Measurements from ENCODE around the gene CAMTA1. TPM values are rescaled to one million over a fixed set of nuclear protein-coding genes. Genes with fewer than 3 reads are reported as not detected.

The CAMTA1 gene
- total and polyA plus RNA-seq, 9 of the 15 experiments (the other 6 are each of a cell fraction or from before 2014, with no cell fraction given) = 43.9 to 161 (median 65.9) TPM

DNA sequence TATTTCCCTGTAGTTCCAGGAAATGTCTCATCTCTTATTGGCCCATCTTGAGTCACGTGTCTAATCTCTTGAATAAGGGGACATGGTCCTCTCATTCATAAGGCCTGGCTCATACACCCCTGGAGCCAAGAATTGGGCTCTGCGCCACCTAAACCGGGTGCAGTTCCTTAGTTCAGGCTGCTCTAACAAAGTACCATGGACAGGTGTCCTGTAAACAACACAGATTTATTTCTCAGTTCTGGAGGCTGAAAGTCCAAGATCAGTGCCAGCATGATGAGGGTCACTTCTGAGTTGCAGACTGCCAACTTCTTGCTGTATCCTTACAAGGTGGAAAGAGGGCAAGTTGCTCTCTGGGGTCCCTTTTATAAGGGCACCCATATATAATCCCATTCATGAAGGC is 925.6 kb downstream of the CAMTA1 start (continued):
- TF ChIP-seq ATF4 (CRISPR knock-in tag; IDR thresholded peaks at IDR 0.05) = no peak
- no peak for TF ChIP-seq RBFOX2 (IDR thresholded peaks at IDR 0.05; ENCODE audit: low read depth, low read length)
- TF ChIP-seq GTF2F1 (IDR thresholded peaks at IDR 0.05; ENCODE audit: low read depth, low read length) = no peak
- no peak for TF ChIP-seq EP300 (IDR thresholded peaks at IDR 0.05; ENCODE audit: low read length)
- peak; percentile 39 for TF ChIP-seq TFE3 (CRISPR knock-in tag; IDR thresholded peaks at IDR 0.05)
- no peak for TF ChIP-seq NFATC3 (IDR thresholded peaks at IDR 0.05)
- TF ChIP-seq MBD2 (IDR thresholded peaks at IDR 0.05; ENCODE audit: borderline replicate concordance, low read depth) = no peak
- TF ChIP-seq POLR2B (IDR thresholded peaks at IDR 0.05; ENCODE audit: low read depth, partially characterized antibody) = no peak
- TF ChIP-seq SIN3A (IDR thresholded peaks at IDR 0.05; ENCODE audit: borderline replicate concordance in 2 of 2, control insufficient read depth in 1 of 2, low read depth in 2 of 2, low read length in 2 of 2) = no peak
- TF ChIP-seq HNRNPUL1 (IDR thresholded peaks at IDR 0.05; ENCODE audit: low read length) = no peak
- no peak for TF ChIP-seq ZNF3 (CRISPR knock-in tag; IDR thresholded peaks at IDR 0.05)
